Measurements from ENCODE around the gene KDM4E. TPM values are rescaled to one million over a fixed set of nuclear protein-coding genes. Genes with fewer than 3 reads are reported as not detected.

The KDM4E gene
- total RNA-seq, 1 donor from 2014 or later = 0.41 TPM

- Histone ChIP-seq H3K27me3 (ENCODE audit: insufficient read depth, low read length) (peaks cover 11% of the 10 kb centered on the region), H3K9me3 (ENCODE audit: insufficient read depth, low read depth, low read length) (no peaks in the 10 kb centered on the region), H3K36me3 (ENCODE audit: insufficient read depth, low read length) (no peaks in the 10 kb centered on the region), H2AFZ (ENCODE audit: low read depth, low read length) (no peak overlapping the region), H3K79me2 (ENCODE audit: insufficient read depth, low read length) (no peaks in the 10 kb centered on the region), H3K4me3 (ENCODE audit: insufficient read depth, low read depth, low read length) (no peak overlapping the region), H3K27ac (ENCODE audit: low read depth, low read length) (no peak overlapping the region), H3K9ac (ENCODE audit: low read length) (no peak overlapping the region), H3K4me1 (ENCODE audit: insufficient read depth, low read length) (no peaks in the 10 kb centered on the region), H4K20me1 (ENCODE audit: insufficient read depth, low read length) (no peaks in the 10 kb centered on the region), H3K4me2 (ENCODE audit: low read length) (no peak overlapping the region)
- Mint-ChIP-seq H3K4me3 (ENCODE audit: unreplicated experiment) (no peak overlapping the region), H3K4me1 (ENCODE audit: low read depth, unreplicated experiment) (no peaks in the 10 kb centered on the region), H3K9me3 (ENCODE audit: unreplicated experiment) (peaks cover 4% of the 10 kb centered on the region), H3K27ac (ENCODE audit: unreplicated experiment) (no peak overlapping the region), H3K36me3 (ENCODE audit: low read depth, unreplicated experiment) (no peaks in the 10 kb centered on the region), H3K27me3 (ENCODE audit: low read depth, unreplicated experiment) (peaks cover 5% of the 10 kb centered on the region)
- no peak for FAIRE-seq
- TF ChIP-seq EZH2 (IDR thresholded peaks at IDR 0.05; ENCODE audit: insufficient read depth, low read length) = no peak
- TF ChIP-seq CTCF (IDR thresholded peaks at IDR 0.05; ENCODE audit: insufficient read depth, low read depth, low read length) = no peak
- no peak for DNase-seq (ENCODE audit: low read depth)
Measured at GRCh38 chr11:95050595-95051202, 25.6 kb downstream of the KDM4E start.

GRCh38 chr11:95054356-95054755 is 29.3 kb downstream of the KDM4E start:
- TF ChIP-seq CTCF (IDR thresholded peaks at IDR 0.05; ENCODE audit: insufficient read depth, low read depth, low read length) = no peak
- TF ChIP-seq EZH2 (IDR thresholded peaks at IDR 0.05; ENCODE audit: insufficient read depth, low read length) = no peak
- H4K20me1 ChIP-seq (ENCODE audit: insufficient read depth, low read length) = no peaks in the 10 kb centered on the region
- H3K9ac ChIP-seq (ENCODE audit: low read length) = no peak overlapping the region
- Mint-ChIP-seq H3K4me1 (ENCODE audit: low read depth, unreplicated experiment) (peaks cover 4% of the 10 kb centered on the region), H3K27me3 (ENCODE audit: low read depth, unreplicated experiment) (peaks cover 10% of the 10 kb centered on the region), H3K36me3 (ENCODE audit: low read depth, unreplicated experiment) (no peaks in the 10 kb centered on the region), H3K4me3 (ENCODE audit: unreplicated experiment) (no peak overlapping the region), H3K9me3 (ENCODE audit: unreplicated experiment) (peaks cover 4% of the 10 kb centered on the region), H3K27ac (ENCODE audit: unreplicated experiment) (no peak overlapping the region)
- H3K4me3 ChIP-seq (ENCODE audit: insufficient read depth, low read depth, low read length) = no peak overlapping the region
- no peaks in the 10 kb centered on the region for H3K4me1 ChIP-seq (ENCODE audit: insufficient read depth, low read length)
- H3K27ac ChIP-seq (ENCODE audit: low read depth, low read length) = no peak overlapping the region
- DNase-seq (ENCODE audit: low read depth) (no peak), FAIRE-seq (no peak)
- H3K4me2 ChIP-seq (ENCODE audit: low read length) = no peak overlapping the region
- peaks cover 5% of the 10 kb centered on the region for H3K27me3 ChIP-seq (ENCODE audit: insufficient read depth, low read length)
- H3K36me3 ChIP-seq (ENCODE audit: insufficient read depth, low read length) = no peaks in the 10 kb centered on the region
- no peak overlapping the region for H2AFZ ChIP-seq (ENCODE audit: low read depth, low read length)
- H3K9me3 ChIP-seq (ENCODE audit: insufficient read depth, low read depth, low read length) = no peaks in the 10 kb centered on the region
- no peaks in the 10 kb centered on the region for H3K79me2 ChIP-seq (ENCODE audit: insufficient read depth, low read length)

GRCh38 chr11:95055283-95055897 is 30.3 kb downstream of the KDM4E start:
- no peak overlapping the region for H3K27ac Mint-ChIP-seq (ENCODE audit: unreplicated experiment)
- Histone ChIP-seq H3K27ac (ENCODE audit: low read depth, low read length) (no peak overlapping the region), H2AFZ (ENCODE audit: low read depth, low read length) (no peak overlapping the region), H3K4me2 (ENCODE audit: low read length) (no peak overlapping the region), H4K20me1 (ENCODE audit: insufficient read depth, low read length) (no peaks in the 10 kb centered on the region), H3K9me3 (ENCODE audit: insufficient read depth, low read depth, low read length) (no peaks in the 10 kb centered on the region), H3K79me2 (ENCODE audit: insufficient read depth, low read length) (no peaks in the 10 kb centered on the region), H3K27me3 (ENCODE audit: insufficient read depth, low read length) (peaks cover 7% of the 10 kb centered on the region), H3K9ac (ENCODE audit: low read length) (no peak overlapping the region), H3K4me1 (ENCODE audit: insufficient read depth, low read length) (no peaks in the 10 kb centered on the region), H3K4me3 (ENCODE audit: insufficient read depth, low read depth, low read length) (no peak overlapping the region), H3K36me3 (ENCODE audit: insufficient read depth, low read length) (no peaks in the 10 kb centered on the region)
- FAIRE-seq (no peak), DNase-seq (ENCODE audit: low read depth) (no peak)
- H3K9me3 Mint-ChIP-seq (ENCODE audit: unreplicated experiment) = peaks cover 2% of the 10 kb centered on the region
- H3K36me3 Mint-ChIP-seq (ENCODE audit: low read depth, unreplicated experiment) = no peaks in the 10 kb centered on the region
- peaks cover 14% of the 10 kb centered on the region for H3K27me3 Mint-ChIP-seq (ENCODE audit: low read depth, unreplicated experiment)
- no peak for TF ChIP-seq CTCF (IDR thresholded peaks at IDR 0.05; ENCODE audit: insufficient read depth, low read depth, low read length)
- no peak for TF ChIP-seq EZH2 (IDR thresholded peaks at IDR 0.05; ENCODE audit: insufficient read depth, low read length)
- no peak overlapping the region for H3K4me3 Mint-ChIP-seq (ENCODE audit: unreplicated experiment)
- peaks cover 4% of the 10 kb centered on the region for H3K4me1 Mint-ChIP-seq (ENCODE audit: low read depth, unreplicated experiment)

All from astrocyte (in vitro differentiated cells and primary cell).